Endothelial cell of umbilical vein (primary cell): ENCODE data around the gene MICAL3. TPM values are rescaled to one million over a fixed set of nuclear protein-coding genes. Genes with fewer than 3 reads are reported as not detected.

ENCODE experiments used
- BruUV-seq: library from RNA; stranded (reverse); fragments of 400-500 nt; replicated peaks from 2 replicates; lab custom pipeline; 2021; lab: Mats Ljungman, UMichigan
- CTCF ChIA-PET: fragments of 300-600, 350-600 bp; sonication (Branson Sonifier 250); formaldehyde crosslinking; loops from one replicate; lab custom pipeline; 2021; ENCODE audit warnings: antibody characterized with exemption, inconsistent platforms; lab: Charles Lee
- POLR2A ChIA-PET: fragments of 300-600, 350-600 bp; sonication (Branson Sonifier 250); formaldehyde crosslinking; loops from one replicate; lab custom pipeline; 2021; ENCODE audit warnings: antibody characterized with exemption, inconsistent platforms; lab: Charles Lee
- DNase-seq: peaks from one replicate; pipeline ENCODE4 v3.0.0-alpha.2; 2011; ENCODE audit warnings: low read depth, low spot score
- FAIRE-seq: peaks from 2 replicates; lab custom pipeline; 2011; peaks lifted over from hg19 to GRCh38; lab: Jason Lieb, UNC
- H2AFZ ChIP-seq: 2 replicates; pipeline ENCODE4 v1.6.0; 2012; ENCODE audit warnings: low read depth, low read length, control low read depth, inconsistent platforms
- H3K27ac ChIP-seq: 2 replicates; pipeline ENCODE4 v1.5.1; 2011; ENCODE audit warnings: low read depth, mild to moderate bottlenecking, control low read depth, low read length, moderate library complexity; ENCODE audit not compliant: insufficient read depth
- H3K27me3 ChIP-seq, 2 experiments: 2 replicates each; pipeline versions ENCODE4 v1.6.0 to v1.6.1; 2011; ENCODE audit warnings: low read length in 2 of 2, mixed read lengths in 1 of 2; ENCODE audit not compliant: control insufficient read depth in 2 of 2, insufficient read depth in 2 of 2
- H3K36me3 ChIP-seq, 2 experiments: 2 replicates in 1 of 2; 3 replicates in 1 of 2; pipeline ENCODE4 v1.5.1; 2011; ENCODE audit warnings: low read length in 2 of 2, mild to moderate bottlenecking in 1 of 2, moderate library complexity in 1 of 2; ENCODE audit not compliant: control insufficient read depth in 2 of 2, insufficient read depth in 2 of 2; ENCODE audit errors: extremely low read depth in 1 of 2
- H3K4me1 ChIP-seq: 3 replicates; pipeline ENCODE4 v1.5.1; 2011; ENCODE audit warnings: mild to moderate bottlenecking, low read length; ENCODE audit not compliant: control insufficient read depth, insufficient read depth; ENCODE audit errors: extremely low read depth
- H3K4me2 ChIP-seq: 2 replicates; pipeline ENCODE4 v1.6.1; 2011; ENCODE audit warnings: low read length, control low read depth, mixed read lengths; ENCODE audit not compliant: insufficient read depth
- H3K4me3 ChIP-seq, 3 experiments: fragments of 200-600 bp in 1 of 3; sonication (generic), shearing (Covaris generic) in 1 of 3; replicated peaks in 1 of 3; 2 replicates each; pipeline ENCODE4 v1.5.1; 2011 to 2016; ENCODE audit warnings: control low read depth in 3 of 3, low read length in 3 of 3, mild to moderate bottlenecking in 2 of 3, inconsistent platforms in 1 of 3, low read depth in 1 of 3, moderate library complexity in 1 of 3; ENCODE audit not compliant: insufficient read depth in 1 of 3
- H3K79me2 ChIP-seq: 2 replicates; pipeline ENCODE4 v1.6.0; 2012; ENCODE audit warnings: low read length, inconsistent platforms; ENCODE audit not compliant: control insufficient read depth, insufficient read depth
- H3K9ac ChIP-seq: replicated peaks from 2 replicates; pipeline ENCODE3; 2011; ENCODE audit warnings: low read length, control low read depth; ENCODE audit not compliant: insufficient read depth; ENCODE audit errors: extremely low read depth
- H3K9me1 ChIP-seq: replicated peaks from 3 replicates; pipeline ENCODE4 v1.6.0; 2011; ENCODE audit warnings: mild to moderate bottlenecking, low read length; ENCODE audit not compliant: control insufficient read depth, insufficient read depth; ENCODE audit errors: extremely low read depth
- H3K9me3 ChIP-seq: replicated peaks from 2 replicates; pipeline ENCODE4 v1.5.1; 2012; ENCODE audit warnings: low read length, inconsistent platforms; ENCODE audit not compliant: control insufficient read depth, insufficient read depth
- H4K20me1 ChIP-seq: replicated peaks from 2 replicates; pipeline ENCODE3; 2011; ENCODE audit warnings: mild to moderate bottlenecking, low read length; ENCODE audit not compliant: control insufficient read depth, insufficient read depth; ENCODE audit errors: extremely low read depth
- EZH2 ChIP-seq: IDR thresholded peaks from 2 replicates; pipeline ENCODE4 v1.6.1; 2012; ENCODE audit warnings: borderline replicate concordance, low read depth, mild to moderate bottlenecking, moderate library complexity, low read length, inconsistent platforms; ENCODE audit not compliant: severe bottlenecking
- FOS ChIP-seq: IDR thresholded peaks from 2 replicates; pipeline ENCODE4 v1.6.1; 2011; ENCODE audit warnings: mild to moderate bottlenecking, low read length, moderate library complexity, borderline replicate concordance; ENCODE audit not compliant: insufficient read depth
- GATA2 ChIP-seq: IDR thresholded peaks from 2 replicates; pipeline ENCODE4 v1.7.0; 2011; ENCODE audit warnings: low read depth, mild to moderate bottlenecking, moderate library complexity, mixed read lengths, low read length; ENCODE audit not compliant: insufficient read length, insufficient read depth
- JUN ChIP-seq: IDR thresholded peaks from 2 replicates; pipeline ENCODE4 v1.6.1; 2011; ENCODE audit warnings: borderline replicate concordance, low read depth; ENCODE audit not compliant: insufficient read length, insufficient read depth
- MYC ChIP-seq: IDR thresholded peaks from one replicate; pipeline ENCODE4 v1.6.1; 2011; ENCODE audit warnings: mild to moderate bottlenecking, low read depth, low read length
- POLR2A ChIP-seq: IDR thresholded peaks from 2 replicates; pipeline ENCODE4 v1.6.1; 2012; ENCODE audit warnings: low read depth, mild to moderate bottlenecking, control low read depth, low read length
- POLR2AphosphoS5 ChIP-seq: IDR thresholded peaks from 2 replicates; pipeline ENCODE4 v1.6.1; 2012; ENCODE audit warnings: low read depth, mild to moderate bottlenecking, control low read depth, low read length, moderate library complexity; ENCODE audit not compliant: insufficient read depth
- dilution Hi-C: fragments of 300-500 bp; cut with MboI; formaldehyde crosslinking; loops from one replicate; pipeline ENCODE4 v1.15.0; 2019; ENCODE audit warnings: low sequenced_read_pairs; ENCODE audit not compliant: extremely low pct_ligation_motif_present
- intact Hi-C: fragments of 100-400 bp; cut with micrococcal nuclease; formaldehyde crosslinking; loops from one replicate; pipeline ENCODE4 v1.10.0; 2022
- polyA plus RNA-seq, 4 experiments: library from polyadenylated mRNA; depleted of rRNA in 3 of 4; stranded (reverse) in 3 of 4; unstranded in 1 of 4; fragments of >200 nt; gene quantifications; 2 replicates each; pipeline versions ENCODE4 v1.2.1 to v1.2.3, GENCODE V29; 2011 to 2012; ENCODE audit warnings: missing spikeins in 1 of 4
- total RNA-seq: library from RNA; stranded (reverse); gene quantifications from 2 replicates; pipeline ENCODE4 v1.2.3, GENCODE V29; 2021
- TF ChIP-seq, protein P1 (sequence below): IDR thresholded peaks from 2 replicates; pipeline ENCODE4 v1.6.1; 2011; ENCODE audit not compliant: insufficient read depth, insufficient read length
- TF ChIP-seq, protein P2 (sequence below), 2 donors: IDR thresholded peaks; 1 replicate in 1 of 2; 2 replicates in 1 of 2; pipeline ENCODE4 v1.5.1; 2011; ENCODE audit warnings: low read length in 2 of 2, mild to moderate bottlenecking in 2 of 2, moderate library complexity in 2 of 2, control low read depth in 1 of 2, inconsistent platforms in 1 of 2, low read depth in 1 of 2; ENCODE audit not compliant: insufficient read depth in 1 of 2; ENCODE audit errors: extremely low read depth in 1 of 2

Gene MICAL3
- total and polyA plus RNA-seq, 2 donors (not counting 3 experiments of a cell fraction or from before 2014, with no cell fraction given) = 14.5 to 63.7 TPM

GRCh38 chr22:17974087-17974486 lies 50.3 kb downstream of the MICAL3 start:
- ChIA-PET POLR2A (no interaction called here), CTCF (interaction anchor here (0.7 to 2.0 kb wide), 4 partner anchors 10 to 102 kb away, joined by 3 to 5 read pairs (median 4); no protein-coding TSS in a partner anchor)
- no peak for TF ChIP-seq MYC
- TF ChIP-seq, protein P1, sequence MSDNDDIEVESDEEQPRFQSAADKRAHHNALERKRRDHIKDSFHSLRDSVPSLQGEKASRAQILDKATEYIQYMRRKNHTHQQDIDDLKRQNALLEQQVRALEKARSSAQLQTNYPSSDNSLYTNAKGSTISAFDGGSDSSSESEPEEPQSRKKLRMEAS = no peak
- TF ChIP-seq JUN = no peak
- TF ChIP-seq POLR2AphosphoS5 = no peak
- TF ChIP-seq POLR2A = no peak
- TF ChIP-seq, protein P2, sequence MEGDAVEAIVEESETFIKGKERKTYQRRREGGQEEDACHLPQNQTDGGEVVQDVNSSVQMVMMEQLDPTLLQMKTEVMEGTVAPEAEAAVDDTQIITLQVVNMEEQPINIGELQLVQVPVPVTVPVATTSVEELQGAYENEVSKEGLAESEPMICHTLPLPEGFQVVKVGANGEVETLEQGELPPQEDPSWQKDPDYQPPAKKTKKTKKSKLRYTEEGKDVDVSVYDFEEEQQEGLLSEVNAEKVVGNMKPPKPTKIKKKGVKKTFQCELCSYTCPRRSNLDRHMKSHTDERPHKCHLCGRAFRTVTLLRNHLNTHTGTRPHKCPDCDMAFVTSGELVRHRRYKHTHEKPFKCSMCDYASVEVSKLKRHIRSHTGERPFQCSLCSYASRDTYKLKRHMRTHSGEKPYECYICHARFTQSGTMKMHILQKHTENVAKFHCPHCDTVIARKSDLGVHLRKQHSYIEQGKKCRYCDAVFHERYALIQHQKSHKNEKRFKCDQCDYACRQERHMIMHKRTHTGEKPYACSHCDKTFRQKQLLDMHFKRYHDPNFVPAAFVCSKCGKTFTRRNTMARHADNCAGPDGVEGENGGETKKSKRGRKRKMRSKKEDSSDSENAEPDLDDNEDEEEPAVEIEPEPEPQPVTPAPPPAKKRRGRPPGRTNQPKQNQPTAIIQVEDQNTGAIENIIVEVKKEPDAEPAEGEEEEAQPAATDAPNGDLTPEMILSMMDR (IDR thresholded peaks at IDR 0.05; ENCODE audit: extremely low read depth in 1 of 2, insufficient read depth in 1 of 2, low read depth in 1 of 2, low read length in 2 of 2) = no peak
- TF ChIP-seq EZH2 = no peak
- TF ChIP-seq FOS = no peak
- TF ChIP-seq GATA2 = no peak
- H3K9me3 ChIP-seq = no peaks in the 10 kb centered on the region
- no TSS peak for BruUV-seq
- H3K79me2 ChIP-seq = peaks cover 80% of the 10 kb centered on the region
- H3K27ac ChIP-seq = no peak overlapping the region
- no peaks in the 10 kb centered on the region for H3K27me3 ChIP-seq
- H2AFZ ChIP-seq = no peak overlapping the region
- H3K4me2 ChIP-seq = no peak overlapping the region
- intact Hi-C loops (no loop called here), dilution Hi-C loops (no loop called here)
- no peak overlapping the region for H3K9ac ChIP-seq
- no peak overlapping the region for H3K4me3 ChIP-seq
- no peak for DNase-seq
- H3K4me1 ChIP-seq = peaks cover 31% of the 10 kb centered on the region
- H3K36me3 ChIP-seq = no peaks in the 10 kb centered on the region
- no peaks in the 10 kb centered on the region for H4K20me1 ChIP-seq
- no peaks in the 10 kb centered on the region for H3K9me1 ChIP-seq
- FAIRE-seq = no peak
